HepG2 (cell line): ENCODE data around the gene MFSD11. TPM values are rescaled to one million over a fixed set of nuclear protein-coding genes. Genes with fewer than 3 reads are reported as not detected.

ENCODE experiments used
- CCDC6 ChIP-seq: sonication (generic); formaldehyde crosslinking; IDR thresholded peaks from 2 replicates; pipeline ENCODE4 v1.8.1; 2022; ENCODE audit warnings: mild to moderate bottlenecking, missing genetic modification reagents, moderate library complexity
- FOXO4 ChIP-seq: sonication (generic); formaldehyde crosslinking; conservative IDR thresholded peaks from 2 replicates; pipeline ENCODE4 v1.8.1; 2023; ENCODE audit warnings: missing genetic modification reagents
- IRF1 ChIP-seq: sonication (generic); formaldehyde crosslinking; IDR thresholded peaks from 2 replicates; pipeline ENCODE4 v1.4.0; 2020; ENCODE audit warnings: low read depth, mild to moderate bottlenecking, missing genetic modification reagents
- IRF2 ChIP-seq: IDR thresholded peaks from 2 replicates; pipeline ENCODE4 v1.6.1; 2018; ENCODE audit warnings: missing genetic modification reagents, missing compliant biosample characterization
- ISX ChIP-seq: sonication (generic); formaldehyde crosslinking; conservative IDR thresholded peaks from 2 replicates; pipeline ENCODE4 v1.5.0; 2020; ENCODE audit warnings: missing genetic modification reagents
- KAT8 ChIP-seq: IDR thresholded peaks from 2 replicates; pipeline ENCODE4 v1.6.1; 2016; ENCODE audit warnings: missing genetic modification reagents, missing compliant biosample characterization
- KDM3A ChIP-seq: IDR thresholded peaks from 2 replicates; pipeline ENCODE4 v1.6.1; 2018; ENCODE audit warnings: low read depth, missing compliant biosample characterization
- KDM5A ChIP-seq: fragments of 200-600 bp; sonication (generic); IDR thresholded peaks from 2 replicates; pipeline ENCODE4 v1.7.0; 2018; ENCODE audit warnings: antibody characterized with exemption, mild to moderate bottlenecking, low read length, borderline replicate concordance
- MIXL1 ChIP-seq: IDR thresholded peaks from 2 replicates; pipeline ENCODE4 v1.6.1; 2016
- NFE2L1 ChIP-seq: sonication (generic); formaldehyde crosslinking; IDR thresholded peaks from 2 replicates; pipeline ENCODE4 v1.4.0; 2020; ENCODE audit warnings: missing genetic modification reagents, mild to moderate bottlenecking, borderline replicate concordance
- NFIB ChIP-seq: sonication (generic); formaldehyde crosslinking; IDR thresholded peaks from 2 replicates; pipeline ENCODE4 v1.9.0; 2021; ENCODE audit warnings: missing genetic modification reagents, mild to moderate bottlenecking, borderline replicate concordance
- SKIL ChIP-seq: sonication (generic); formaldehyde crosslinking; IDR thresholded peaks from 2 replicates; pipeline ENCODE4 v1.8.0; 2022; ENCODE audit warnings: missing genetic modification reagents, mild to moderate bottlenecking, moderate library complexity, borderline replicate concordance
- TFAP4 ChIP-seq: sonication (generic); IDR thresholded peaks from 2 replicates; pipeline ENCODE4 v1.6.1; 2016; ENCODE audit warnings: low read depth, borderline replicate concordance
- TP53 ChIP-seq: sonication (generic); formaldehyde crosslinking; conservative IDR thresholded peaks from 2 replicates; pipeline ENCODE4 v1.4.0; 2020; ENCODE audit warnings: missing genetic modification reagents
- ZBTB3 ChIP-seq: sonication (generic); formaldehyde crosslinking; IDR thresholded peaks from 2 replicates; pipeline ENCODE4 v1.4.0; 2020; ENCODE audit warnings: low read depth, mild to moderate bottlenecking, moderate library complexity, missing genetic modification reagents, borderline replicate concordance
- ZBTB4 ChIP-seq: sonication (generic); formaldehyde crosslinking; IDR thresholded peaks from 2 replicates; pipeline ENCODE4 v1.4.0; 2020; ENCODE audit warnings: missing genetic modification reagents, mild to moderate bottlenecking, borderline replicate concordance
- ZNF225 ChIP-seq: sonication (generic); formaldehyde crosslinking; IDR thresholded peaks from 2 replicates; pipeline ENCODE4 v1.4.0; 2020; ENCODE audit warnings: mild to moderate bottlenecking, missing genetic modification reagents
- ZNF674 ChIP-seq: sonication (generic); formaldehyde crosslinking; IDR thresholded peaks from 2 replicates; pipeline ENCODE4 v1.5.0; 2020; ENCODE audit warnings: low read depth, mild to moderate bottlenecking, missing genetic modification reagents
- ZNF784 ChIP-seq: sonication (generic); formaldehyde crosslinking; IDR thresholded peaks from 2 replicates; pipeline ENCODE4 v1.5.1; 2020; ENCODE audit warnings: missing genetic modification reagents, mild to moderate bottlenecking, borderline replicate concordance
- polyA plus RNA-seq, 8 experiments: library from polyadenylated mRNA; depleted of rRNA in 3 of 8; stranded (reverse) in 7 of 8; unstranded in 1 of 8; fragments of >200 nt; fragmentation: Illumina TruSeq in 4 of 8; extraction: Trizol in 4 of 8; gene quantifications; 2 replicates each; pipeline versions ENCODE4 v1.2.1 to v1.2.3, GENCODE V29; 2011 to 2016; ENCODE audit warnings: low read depth in 4 of 8, missing spikeins in 1 of 8, mixed read lengths in 1 of 8; ENCODE audit not compliant: insufficient read depth in 1 of 8
- total RNA-seq, 5 experiments: library from RNA; depleted of rRNA; stranded (reverse); fragments of >200 nt; fragmentation: Illumina TruSeq; extraction: Trizol; gene quantifications; 2 replicates each; pipeline ENCODE4 v1.2.3, GENCODE V29; 2016; ENCODE audit warnings: low read depth in 1 of 5

Gene MFSD11
- total and polyA plus RNA-seq, 2 of the 13 experiments (the other 11 are each of a cell fraction or from before 2014, with no cell fraction given): 26.1 to 36.3 TPM

- TF ChIP-seq FOXO4 (no peak), IRF1 (CRISPR knock-in tag) (no peak), KAT8 (peak; percentile 81), KDM3A (peak; percentile 92; the same call in 1 of the 2 replicates), ZBTB4 (CRISPR knock-in tag) (no peak), ISX (CRISPR knock-in tag) (0 out of 2 replicates have a peak, but pooled peaks have one; percentile 26), TP53 (no peak), MIXL1 (CRISPR knock-in tag) (no peak), KDM5A (0 out of 2 replicates have a peak, but pooled peaks have one; percentile 22), ZNF784 (CRISPR knock-in tag) (no peak), ZNF225 (CRISPR knock-in tag) (0 out of 2 replicates have a peak, but pooled peaks have one; percentile 79), SKIL (CRISPR knock-in tag) (no peak), ZBTB3 (CRISPR knock-in tag) (no peak), ZNF674 (CRISPR knock-in tag) (peak; percentile 98), CCDC6 (CRISPR knock-in tag) (peak; percentile 75), NFIB (no peak), TFAP4 (peak; percentile 94), IRF2 (CRISPR knock-in tag) (peak; percentile 80; the same call in 1 of the 2 replicates), NFE2L1 (CRISPR knock-in tag) (no peak)
Observed at GRCh38 chr17:76726231-76726775, 11.6 kb upstream of the MFSD11 start, which contains the start of gene JMJD6 (continued).
